Raji (cell line): ENCODE measurements around the gene MAP2K4.

Experiments
- POLR2A ChIP-seq: IDR thresholded peaks from 2 replicates; pipeline ENCODE4 v1.6.1; 2011; ENCODE audit warnings: low read depth, low read length, control low read depth; ENCODE audit not compliant: insufficient read depth

Gene MAP2K4

DNA sequence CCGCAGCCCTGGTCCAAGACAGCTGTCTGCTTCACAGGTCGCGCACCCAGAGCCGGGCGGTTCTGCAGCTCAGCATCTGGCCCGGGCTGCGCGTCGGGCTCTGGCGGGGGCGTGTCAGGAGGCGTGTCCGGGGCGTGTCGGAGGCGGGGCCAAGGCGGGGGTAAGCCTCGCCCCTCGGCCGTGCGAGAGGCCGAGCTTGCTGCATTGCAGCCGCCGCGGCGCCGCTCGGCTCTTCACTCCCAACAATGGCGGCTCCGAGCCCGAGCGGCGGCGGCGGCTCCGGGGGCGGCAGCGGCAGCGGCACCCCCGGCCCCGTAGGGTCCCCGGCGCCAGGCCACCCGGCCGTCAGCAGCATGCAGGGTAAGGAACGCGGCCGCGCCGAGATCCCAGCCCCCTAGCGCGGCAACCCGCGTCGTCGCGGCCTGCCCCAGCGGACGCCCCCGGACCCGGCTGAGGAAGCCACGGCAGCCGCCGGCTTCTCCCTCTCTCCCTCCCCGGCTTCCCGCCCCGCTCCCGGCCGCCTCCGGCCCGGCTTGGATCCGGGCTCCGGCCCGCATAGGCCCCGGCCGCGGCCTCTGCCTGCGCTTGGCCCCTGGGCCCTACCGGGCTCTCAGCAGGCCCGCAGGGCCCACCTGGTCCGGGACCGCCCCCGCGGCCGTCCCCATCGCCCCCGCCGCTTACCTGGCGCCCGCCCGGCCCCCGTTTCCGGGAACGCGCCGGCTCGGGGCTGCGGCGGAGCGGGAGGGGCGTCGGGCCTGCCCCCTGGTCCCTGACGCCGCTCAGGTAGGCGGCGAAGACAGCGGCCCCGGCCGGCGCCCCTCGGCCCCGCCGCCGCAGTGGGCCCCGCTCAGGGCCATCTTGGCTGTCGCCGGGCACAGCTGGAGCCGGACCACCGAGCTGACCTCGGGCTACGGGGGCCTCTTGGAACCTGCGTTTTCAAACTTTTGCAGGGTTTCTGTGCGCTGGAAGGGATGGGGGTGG lies at the start of gene MAP2K4:
MAP2K4 (plus strand) TSS at position 236 of the 981 bp plus-strand sequence; CDS start at position 246, 10 bp downstream.
- TF ChIP-seq POLR2A, result peak; percentile 85

DNA sequence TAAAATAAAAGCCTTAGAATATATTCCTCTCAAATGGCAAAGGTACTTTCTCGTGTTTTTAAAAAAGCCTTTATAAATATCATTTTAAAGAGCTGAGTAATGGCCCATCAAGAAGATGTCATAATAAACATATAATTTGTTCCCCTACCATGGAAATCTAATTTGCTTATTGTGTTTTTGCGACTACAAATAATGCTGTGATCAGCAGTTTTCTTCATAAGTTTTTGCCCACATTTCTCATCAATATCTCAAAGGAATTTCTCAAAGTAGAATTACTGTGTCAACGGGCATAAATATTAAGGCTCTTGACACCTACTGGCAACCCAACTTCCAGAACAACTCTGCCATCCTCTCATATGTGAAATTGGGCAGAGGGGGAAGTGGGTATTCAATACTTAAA lies 40.9 kb upstream of the MAP2K4 start:
- no peak for TF ChIP-seq POLR2A

DNA sequence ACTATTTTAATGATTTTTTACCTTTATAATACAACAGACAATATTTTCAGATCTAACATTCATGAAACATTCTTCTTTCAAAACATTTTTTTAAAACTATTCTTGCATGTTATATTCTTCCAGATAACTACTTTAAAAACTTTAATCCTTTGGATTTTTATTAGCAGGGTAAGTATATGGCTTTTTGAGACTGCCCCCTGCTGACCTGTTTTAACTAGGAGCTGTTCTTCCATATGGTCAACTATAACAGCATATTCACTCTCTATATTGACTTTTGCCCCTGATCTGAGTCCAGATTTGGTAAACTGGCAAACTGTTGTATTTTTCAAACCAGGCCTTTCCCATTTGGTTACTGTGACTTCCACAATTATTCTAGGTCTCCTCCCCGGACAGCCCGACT lies 39.9 kb upstream of the MAP2K4 start:
- no peak for TF ChIP-seq POLR2A

DNA sequence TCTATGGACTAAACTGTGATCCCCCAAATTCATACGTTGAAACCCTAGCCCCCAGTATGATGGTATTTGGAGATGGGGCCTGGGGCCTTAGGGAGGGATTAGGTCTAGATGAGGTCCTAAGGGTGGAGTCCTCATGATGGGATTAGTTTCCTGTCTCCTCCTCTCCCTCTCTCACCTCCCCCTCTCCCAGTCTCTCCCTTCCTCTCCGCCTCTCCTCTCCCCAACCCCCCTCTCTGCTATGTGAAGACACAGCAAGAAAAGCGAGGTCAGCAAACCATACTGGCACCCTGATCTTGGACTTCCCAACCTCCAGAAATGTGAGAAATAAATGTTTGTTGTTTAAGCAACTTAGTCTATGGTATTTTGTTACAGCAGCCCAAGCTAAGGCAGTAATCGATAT lies 38.8 kb upstream of the MAP2K4 start:
- TF ChIP-seq POLR2A, result no peak

DNA sequence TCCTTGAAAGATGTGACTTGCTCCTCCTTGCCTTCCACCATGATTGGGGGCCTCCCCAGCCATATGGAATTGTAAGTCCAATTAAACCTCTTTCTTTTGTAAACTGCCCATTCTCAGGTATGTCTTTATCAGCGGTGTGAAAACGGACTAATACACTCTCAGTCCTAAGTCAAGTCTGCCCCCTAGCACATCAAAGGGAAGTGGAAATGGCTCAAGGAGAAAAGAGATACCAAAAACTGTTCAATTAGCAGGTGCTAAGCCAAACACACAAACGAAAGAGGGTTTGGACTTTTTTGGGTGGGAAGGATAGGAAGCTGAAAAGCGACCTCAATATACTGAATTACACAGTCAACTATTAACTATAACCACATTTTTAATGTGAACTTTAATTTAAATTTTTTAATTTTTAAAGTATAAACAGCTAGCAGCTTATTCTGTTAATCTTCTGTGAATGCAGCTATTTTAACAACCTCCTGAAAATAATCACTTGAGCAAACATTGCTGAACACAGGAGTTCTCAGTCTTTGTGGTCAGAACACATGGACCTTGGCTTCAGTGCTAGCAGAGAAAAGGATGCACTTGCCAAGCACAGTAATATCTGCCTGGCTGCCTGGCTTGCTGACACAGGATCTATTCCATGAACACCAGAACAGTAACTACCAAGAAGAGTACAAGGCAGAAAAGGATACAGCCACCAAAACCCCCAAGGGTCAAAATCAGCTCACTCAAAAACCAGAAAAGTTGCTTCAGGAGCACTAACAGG lies 34.3 kb upstream of the MAP2K4 start:
- TF ChIP-seq POLR2A, result no peak

DNA sequence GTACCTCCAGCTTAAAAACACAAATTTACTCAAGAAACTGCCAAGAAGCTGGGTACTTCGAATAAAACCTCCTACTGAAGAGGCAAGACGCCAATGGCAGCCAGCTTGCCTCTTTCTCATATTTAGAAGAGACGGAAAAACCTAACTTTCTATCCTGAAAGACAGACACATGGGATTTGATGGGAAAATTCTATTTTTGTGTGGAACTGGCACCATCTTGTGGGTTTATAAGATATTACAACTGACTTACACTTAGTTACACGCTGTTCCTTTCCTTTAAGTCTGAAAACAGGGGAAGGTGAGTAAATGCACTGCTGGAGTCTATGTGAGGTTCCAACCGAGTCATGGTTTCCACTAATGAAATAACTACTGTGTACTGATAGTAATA lies 33.7 kb upstream of the MAP2K4 start:
- no peak for TF ChIP-seq POLR2A

DNA sequence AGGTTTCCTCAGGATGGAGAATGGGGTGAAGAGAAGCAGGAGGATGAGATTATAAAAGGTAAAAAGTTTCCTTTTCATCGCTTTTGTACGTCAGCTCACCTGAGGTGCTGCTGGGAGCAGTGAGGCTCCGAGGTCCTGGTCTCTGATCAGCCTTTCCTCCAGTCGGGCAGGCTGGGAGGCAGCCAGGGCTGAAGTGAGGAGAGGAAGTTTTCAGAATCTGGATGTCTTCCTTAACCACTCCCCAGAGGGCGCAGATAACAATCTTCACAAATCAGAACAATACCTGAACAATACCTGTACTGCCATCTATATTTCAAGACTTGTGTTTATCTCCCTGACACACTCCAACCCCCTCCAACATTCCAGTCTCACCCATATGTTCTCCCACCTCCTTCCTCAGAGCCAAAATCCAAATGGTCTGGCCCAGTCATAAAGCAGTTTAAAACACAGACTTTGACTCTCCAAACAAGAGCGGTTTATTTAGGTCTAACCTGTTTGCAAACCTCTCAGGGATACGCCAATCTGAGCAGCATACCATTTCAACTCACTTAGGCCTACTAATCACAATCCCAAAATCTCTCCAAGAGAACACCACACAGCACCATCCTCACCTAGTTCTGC lies 30.2 kb upstream of the MAP2K4 start:
- no peak for TF ChIP-seq POLR2A

DNA sequence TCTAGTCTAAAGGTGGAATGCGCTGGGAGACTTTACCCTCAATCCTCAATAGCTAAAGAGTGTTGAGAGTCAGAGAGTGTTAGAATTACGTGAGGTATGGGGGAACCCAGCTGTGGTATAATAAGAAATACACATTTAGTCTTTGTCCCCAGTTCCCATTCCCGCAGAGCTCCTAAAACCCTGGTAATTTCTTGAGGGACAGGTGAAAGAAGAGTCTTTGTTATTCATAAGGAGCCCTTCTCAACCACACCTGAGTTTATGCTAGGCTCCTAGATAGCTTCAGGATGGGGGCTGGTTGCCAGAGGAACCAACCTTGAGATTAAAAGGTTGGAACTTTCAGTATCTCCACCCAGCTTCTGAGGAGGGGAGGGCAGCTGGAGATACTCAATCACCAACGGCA lies 29.2 kb upstream of the MAP2K4 start:
- no peak for TF ChIP-seq POLR2A

DNA sequence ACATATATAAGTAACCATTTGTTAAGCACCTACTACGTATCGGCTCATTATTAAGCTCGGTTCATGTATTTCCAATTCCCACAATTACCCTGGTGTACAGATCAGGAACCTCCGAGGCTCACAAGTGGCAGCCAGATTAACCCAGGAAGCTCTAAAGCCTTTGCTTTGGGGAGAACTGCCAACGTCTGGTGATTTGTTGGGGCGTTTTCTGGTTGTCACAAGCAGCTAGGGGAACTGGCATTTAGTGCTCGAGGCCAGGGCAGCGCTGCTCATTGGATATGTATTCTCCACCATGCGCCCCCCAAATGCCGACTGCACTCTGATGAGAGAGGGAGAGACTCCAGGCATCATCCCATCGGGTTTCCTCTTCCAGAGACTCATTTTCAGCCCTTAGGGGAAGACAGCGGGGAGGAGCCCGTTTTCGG lies 23.9 kb upstream of the MAP2K4 start:
- TF ChIP-seq POLR2A, result no peak

DNA sequence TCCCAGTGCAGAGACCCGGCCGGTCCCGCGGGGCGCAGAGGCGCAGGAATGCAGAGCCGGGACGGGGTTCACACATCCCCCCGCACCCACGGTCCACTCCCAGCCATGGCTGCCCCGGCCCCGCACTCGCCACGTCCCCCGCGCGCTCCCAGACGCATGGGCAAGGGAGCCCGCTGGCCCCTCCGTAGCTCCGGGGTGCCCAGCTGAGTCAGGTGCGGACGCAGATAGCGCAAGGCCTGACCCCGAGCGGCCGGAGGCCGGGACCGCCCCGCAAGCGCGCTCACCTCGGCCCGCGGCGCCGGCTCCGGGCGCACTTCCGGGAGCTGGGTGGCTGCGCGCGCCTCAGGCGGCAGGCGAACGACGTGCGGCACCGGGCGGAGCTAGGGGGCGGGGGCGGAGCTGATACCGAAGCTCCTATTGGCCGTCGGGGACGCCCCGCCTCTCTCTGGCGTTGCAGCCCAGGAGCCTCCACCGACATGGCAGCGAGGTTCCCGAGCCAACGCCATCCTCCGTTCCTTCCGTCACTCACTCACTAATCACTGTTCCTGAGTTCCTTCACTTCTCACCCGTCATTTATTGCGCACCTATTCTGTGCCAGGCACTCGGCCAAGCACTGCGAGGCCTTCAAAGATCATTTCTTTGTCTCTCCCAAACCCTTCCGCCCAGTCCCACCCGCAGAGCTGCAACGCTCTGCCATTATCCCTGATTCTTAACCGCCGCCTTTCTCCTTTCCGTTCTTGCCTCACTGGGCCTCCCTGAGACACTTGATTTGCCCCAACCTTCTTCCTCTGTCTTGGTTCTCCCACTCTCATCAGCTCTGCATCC lies 23.3 kb upstream of the MAP2K4 start, which contains the start of gene ZNF18:
ZNF18 (minus strand) TSS at position 329 of the 825 bp plus-strand sequence. CDS start 4,646 bp downstream, outside the sequence.
- peak; percentile 97 for TF ChIP-seq POLR2A

DNA sequence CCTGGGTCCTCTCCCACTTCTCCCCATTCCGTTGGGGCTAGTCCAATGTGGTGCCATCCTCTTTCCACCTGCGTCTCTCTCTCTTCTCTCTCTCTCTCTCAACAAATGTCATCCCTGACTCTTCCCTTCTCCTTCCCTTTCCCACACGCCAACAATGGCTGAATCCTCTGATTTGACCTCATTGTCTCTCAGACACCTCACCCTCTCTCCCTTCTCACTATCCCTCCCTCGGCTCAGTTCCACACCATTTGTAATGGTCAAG lies 22.8 kb upstream of the MAP2K4 start:
- TF ChIP-seq POLR2A, result no peak

DNA sequence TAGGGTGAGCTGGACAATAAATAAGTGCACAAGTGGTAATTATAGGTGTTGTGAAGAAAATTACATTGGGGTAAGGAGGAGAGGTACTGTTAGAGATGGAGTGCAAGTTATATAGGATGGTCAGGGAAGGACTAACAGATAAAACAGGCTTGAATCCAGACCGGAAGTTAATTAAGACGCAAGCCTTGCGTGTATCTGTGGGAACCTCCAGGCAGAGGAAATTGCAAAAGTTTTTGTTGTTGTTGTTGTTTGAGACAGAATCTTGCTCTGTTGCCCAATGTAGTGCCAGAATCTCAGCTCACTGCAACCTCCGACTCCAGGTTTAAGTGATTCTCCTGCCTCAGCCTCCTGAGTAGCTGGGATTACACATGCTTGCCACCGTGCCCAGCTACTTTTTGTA lies 21.0 kb upstream of the MAP2K4 start:
- no peak for TF ChIP-seq POLR2A

DNA sequence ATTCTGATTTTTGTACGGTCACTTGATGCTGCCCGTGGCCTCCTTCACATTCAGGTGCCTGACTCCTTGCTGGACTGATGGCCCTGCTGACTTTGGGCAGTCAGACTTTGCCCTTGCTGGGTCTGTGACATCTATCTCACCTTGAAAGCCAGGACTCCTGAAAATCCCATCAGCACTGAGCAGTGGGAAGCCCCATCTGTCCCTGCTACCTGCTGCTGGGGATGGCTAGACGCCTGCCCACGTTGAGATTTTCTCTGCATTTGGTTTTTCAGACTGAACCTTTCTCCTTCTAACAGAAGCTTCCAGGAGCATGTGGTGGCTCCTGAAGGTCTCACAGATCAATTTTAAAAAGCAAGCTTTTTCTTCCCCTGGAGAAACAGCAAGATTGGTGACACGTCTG lies 13.2 kb upstream of the MAP2K4 start:
- no peak for TF ChIP-seq POLR2A

DNA sequence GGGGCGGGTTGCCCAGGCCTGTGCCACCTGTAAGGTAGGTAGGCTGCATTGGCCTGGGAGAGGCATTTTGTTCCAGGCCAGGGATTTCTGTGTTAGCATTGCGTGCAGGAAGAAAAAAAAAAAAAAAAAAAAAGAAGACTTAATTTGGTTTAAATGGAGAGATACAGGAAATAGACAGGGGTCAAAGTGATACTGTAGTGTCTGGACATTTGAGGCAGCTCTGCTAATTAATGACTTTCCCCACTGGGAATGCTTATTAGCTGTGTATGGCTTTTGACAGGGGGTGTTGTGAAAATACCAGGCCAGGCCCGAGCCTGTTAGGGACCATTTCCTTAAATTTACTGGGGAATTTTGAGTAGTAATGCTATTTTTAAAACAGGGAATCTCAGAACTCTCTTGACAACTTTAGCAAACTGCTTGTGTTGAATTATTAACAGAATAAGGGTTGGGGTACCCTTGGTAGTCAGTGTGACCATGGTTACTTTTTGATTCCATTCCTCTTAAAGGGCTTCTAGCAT lies 1.0 kb downstream of the MAP2K4 start:
- no peak for TF ChIP-seq POLR2A
